Esophagus muscularis mucosa (tissue), 4 donors: ENCODE results near the gene ELAVL1.

Experiments
- EP300 ChIP-seq: sonication (generic); formaldehyde crosslinking; IDR thresholded peaks from one replicate; pipeline ENCODE4 v1.6.1; 2017; ENCODE audit warnings: antibody characterized with exemption
- POLR2A ChIP-seq: fragments of 450-650 bp; IDR thresholded peaks from one replicate; pipeline ENCODE4 v1.6.1; 2017; ENCODE audit warnings: antibody characterized with exemption, moderate library complexity, mild to moderate bottlenecking, low read depth
- POLR2AphosphoS5 ChIP-seq, 2 donors: sonication (generic); formaldehyde crosslinking; IDR thresholded peaks; one replicate each; pipeline ENCODE4 v1.6.1; 2017; ENCODE audit warnings: antibody characterized with exemption in 2 of 2
- TF ChIP-seq, protein P1 (sequence below), 3 experiments: fragments of 200-600 bp in 2 of 3; fragments of 450-650 bp in 1 of 3; sonication (generic) in 2 of 3; IDR thresholded peaks; one replicate each; pipeline ENCODE4 v1.5.1; 2017 to 2019; ENCODE audit warnings: antibody characterized with exemption in 3 of 3, mild to moderate bottlenecking in 2 of 3, moderate library complexity in 1 of 3

DNA sequence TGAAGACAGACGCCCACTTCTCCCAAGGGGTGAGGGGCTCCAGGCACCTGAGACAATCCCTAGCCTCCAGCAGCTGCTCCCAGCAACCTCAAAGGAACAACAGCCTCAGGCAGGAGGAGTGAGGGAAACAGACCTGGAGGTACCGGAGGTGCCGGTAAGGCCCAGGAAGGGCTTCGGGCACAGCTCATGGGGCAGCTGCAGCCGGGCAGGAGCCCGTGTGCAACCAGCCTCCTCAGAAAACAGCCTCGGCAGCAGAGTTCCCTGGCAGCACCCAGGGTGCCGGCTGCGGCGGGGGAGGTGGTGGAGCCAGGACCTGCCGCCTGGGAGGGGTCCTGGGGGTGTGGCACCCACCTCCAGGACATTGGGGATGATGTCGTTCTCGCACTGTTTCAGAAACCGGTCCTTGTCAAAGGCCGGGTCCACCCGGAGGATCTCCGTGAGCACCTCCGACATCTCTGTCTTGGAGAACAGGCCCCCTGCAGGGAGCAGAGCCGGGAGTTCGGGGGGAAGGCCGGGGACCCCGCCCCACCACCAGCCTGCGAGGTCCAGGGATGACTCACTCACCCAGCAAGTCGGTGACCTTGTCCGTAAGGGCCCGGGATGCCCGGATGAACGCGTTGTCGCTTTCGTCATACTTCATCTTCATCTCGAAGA lies 73.0 kb downstream of the ELAVL1 start:
- TF ChIP-seq POLR2A (no peak), POLR2AphosphoS5 (IDR thresholded peaks at IDR 0.05) (no peak), EP300 (no peak)
- TF ChIP-seq, protein P1, sequence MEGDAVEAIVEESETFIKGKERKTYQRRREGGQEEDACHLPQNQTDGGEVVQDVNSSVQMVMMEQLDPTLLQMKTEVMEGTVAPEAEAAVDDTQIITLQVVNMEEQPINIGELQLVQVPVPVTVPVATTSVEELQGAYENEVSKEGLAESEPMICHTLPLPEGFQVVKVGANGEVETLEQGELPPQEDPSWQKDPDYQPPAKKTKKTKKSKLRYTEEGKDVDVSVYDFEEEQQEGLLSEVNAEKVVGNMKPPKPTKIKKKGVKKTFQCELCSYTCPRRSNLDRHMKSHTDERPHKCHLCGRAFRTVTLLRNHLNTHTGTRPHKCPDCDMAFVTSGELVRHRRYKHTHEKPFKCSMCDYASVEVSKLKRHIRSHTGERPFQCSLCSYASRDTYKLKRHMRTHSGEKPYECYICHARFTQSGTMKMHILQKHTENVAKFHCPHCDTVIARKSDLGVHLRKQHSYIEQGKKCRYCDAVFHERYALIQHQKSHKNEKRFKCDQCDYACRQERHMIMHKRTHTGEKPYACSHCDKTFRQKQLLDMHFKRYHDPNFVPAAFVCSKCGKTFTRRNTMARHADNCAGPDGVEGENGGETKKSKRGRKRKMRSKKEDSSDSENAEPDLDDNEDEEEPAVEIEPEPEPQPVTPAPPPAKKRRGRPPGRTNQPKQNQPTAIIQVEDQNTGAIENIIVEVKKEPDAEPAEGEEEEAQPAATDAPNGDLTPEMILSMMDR (IDR thresholded peaks at IDR 0.05), result no peak
